ENCODE measurements around the gene ARL1.

- no peak for TF ChIP-seq CTCF (conservative IDR thresholded peaks at IDR 0.05; ENCODE audit: low read depth, low read length)
- TF ChIP-seq EZH2 (IDR thresholded peaks at IDR 0.05; ENCODE audit: low read length, unreplicated experiment), result no peak
Measured at GRCh38 chr12:101351682-101352081, 55.9 kb downstream of the ARL1 start.

Measured in PC-3 (cell line).